VCaP (cell line): Measurements from ENCODE around the gene OLIG3.

Experiments used
- H3K27ac ChIP-seq: fragments of 450-650 bp; 2 replicates; pipeline ENCODE4 v1.5.1; 2017
- CTCF ChIP-seq: fragments of 450-650 bp; conservative IDR thresholded peaks from 2 replicates; pipeline ENCODE4 v1.5.1; 2017; ENCODE audit warnings: mild to moderate bottlenecking, moderate library complexity

OLIG3 gene

GRCh38 chr6:137494988-137495702 is 951 bp upstream of the OLIG3 start:
- no peak overlapping the region for H3K27ac ChIP-seq
- no peak for TF ChIP-seq CTCF

GRCh38 chr6:137493218-137494038 is 766 bp downstream of the OLIG3 start:
- TF ChIP-seq CTCF = no peak

GRCh38 chr6:137492289-137493217 is 1.6 kb downstream of the OLIG3 start:
- no peak for TF ChIP-seq CTCF

More at GRCh38 chr6:137493218-137494038, 766 bp downstream of the OLIG3 start:
- no peak overlapping the region for H3K27ac ChIP-seq

GRCh38 chr6:137491478-137491877 is 2.7 kb downstream of the OLIG3 start:
- TF ChIP-seq CTCF = no peak
- H3K27ac ChIP-seq = no peak overlapping the region

More at GRCh38 chr6:137492289-137493217, 1.6 kb downstream of the OLIG3 start:
- no peak overlapping the region for H3K27ac ChIP-seq

- TF ChIP-seq CTCF = no peak
- H3K27ac ChIP-seq = no peak overlapping the region
Observed at GRCh38 chr6:137490961-137491360, 3.2 kb downstream of the OLIG3 start.

- no peak overlapping the region for H3K27ac ChIP-seq
- no peak for TF ChIP-seq CTCF
Observed at GRCh38 chr6:137490006-137490905, 3.9 kb downstream of the OLIG3 start.
